PC-3 (cell line): Measurements from ENCODE around the gene MBNL1. TPM values are rescaled to one million over a fixed set of nuclear protein-coding genes. Genes with fewer than 3 reads are reported as not detected.
"Not testable (repeated sequence)": the region's sequence is repeated elsewhere in the genome, so short reads cannot be mapped to it uniquely, and the experiment has no call there.

Experiments
- ATAC-seq: fragments of 200-7000 bp; cut with Tn5 transposase; 2 replicates; pipeline ENCODE4 v1.9.1; 2020; ENCODE audit warnings: mild to moderate bottlenecking, moderate library complexity
- BruUV-seq: library from RNA; stranded (reverse); fragments of 400-500 nt; replicated peaks from 2 replicates; lab custom pipeline; 2021; lab: Mats Ljungman, UMichigan
- CTCF ChIA-PET: fragments of 300-600 bp; sonication (Branson Sonifier 250); formaldehyde crosslinking; loops from one replicate; lab custom pipeline; 2022; ENCODE audit warnings: antibody characterized with exemption; lab: Charles Lee
- POLR2A ChIA-PET: fragments of 300-600 bp; sonication (Branson Sonifier 250); formaldehyde crosslinking; loops from one replicate; lab custom pipeline; 2022; ENCODE audit warnings: antibody characterized with exemption; ENCODE audit not compliant: unreplicated experiment; lab: Charles Lee
- DNase-seq: peaks from one replicate; pipeline ENCODE4 v3.0.0-alpha.2; 2015
- H2AFZ ChIP-seq: fragments of 300-600 bp; sonication (generic); 2 replicates; pipeline ENCODE4 v1.6.0; 2016; ENCODE audit warnings: antibody characterized with exemption, low read length
- H3F3A ChIP-seq: fragments of 300-600 bp; sonication (generic); one replicate; pipeline ENCODE4 v1.6.0; 2017; ENCODE audit warnings: antibody characterized with exemption, low read length, control low read depth, mild to moderate bottlenecking; ENCODE audit not compliant: unreplicated experiment
- H3K27ac ChIP-seq: fragments of 300-600 bp; sonication (generic); 2 replicates; pipeline ENCODE4 v1.5.1; 2016; ENCODE audit warnings: mild to moderate bottlenecking, low read length
- H3K27me3 ChIP-seq: fragments of 300-600 bp; sonication (generic); 2 replicates; pipeline ENCODE4 v1.6.1; 2016; ENCODE audit warnings: low read length, mixed read lengths
- H3K36me3 ChIP-seq: fragments of 300-600 bp; sonication (generic); 2 replicates; pipeline ENCODE4 v1.6.1; 2016; ENCODE audit warnings: low read depth, mixed run types, low read length, mixed read lengths
- H3K4me1 ChIP-seq: fragments of 300-600 bp; sonication (generic); 2 replicates; pipeline ENCODE4 v1.5.1; 2016; ENCODE audit warnings: low read length; ENCODE audit not compliant: insufficient read depth
- H3K4me2 ChIP-seq: fragments of 300-600 bp; sonication (generic); 2 replicates; pipeline ENCODE4 v1.6.0; 2016; ENCODE audit warnings: low read length
- H3K4me3 ChIP-seq: fragments of 300-600 bp; sonication (generic); 2 replicates; pipeline ENCODE4 v1.5.1; 2016; ENCODE audit warnings: mild to moderate bottlenecking, low read length, mixed read lengths
- H3K79me2 ChIP-seq: fragments of 300-600 bp; sonication (generic); 2 replicates; pipeline ENCODE4 v1.6.1; 2017; ENCODE audit warnings: low read length, mixed read lengths
- H3K9ac ChIP-seq: fragments of 300-600 bp; sonication (generic); 2 replicates; pipeline ENCODE4 v1.6.0; 2016; ENCODE audit warnings: mild to moderate bottlenecking, low read length
- H3K9me2 ChIP-seq: fragments of 300-600 bp; sonication (generic); replicated peaks from 2 replicates; pipeline ENCODE4 v1.6.1; 2016; ENCODE audit warnings: mixed run types, low read length, mixed read lengths
- H3K9me3 ChIP-seq: fragments of 300-600 bp; sonication (generic); 2 replicates; pipeline ENCODE4 v1.6.1; 2016; ENCODE audit warnings: low read length, mixed read lengths
- H4K20me1 ChIP-seq: fragments of 300-600 bp; sonication (generic); 2 replicates; pipeline ENCODE4 v1.6.1; 2016; ENCODE audit warnings: low read length, mixed read lengths
- CTCF ChIP-seq: fragments of 300-600 bp; sonication (generic); conservative IDR thresholded peaks from 2 replicates; pipeline ENCODE4 v1.5.1; 2017; ENCODE audit warnings: antibody characterized with exemption, low read depth, mild to moderate bottlenecking, low read length
- EZH2 ChIP-seq: fragments of 300-600 bp; sonication (generic); IDR thresholded peaks from one replicate; pipeline ENCODE4 v1.6.1; 2017; ENCODE audit warnings: antibody characterized with exemption, mild to moderate bottlenecking, low read length; ENCODE audit not compliant: unreplicated experiment
- EZH2phosphoT487 ChIP-seq: fragments of 300-600 bp; sonication (generic); IDR thresholded peaks from 2 replicates; pipeline ENCODE4 v1.6.1; 2018; ENCODE audit warnings: mild to moderate bottlenecking, antibody characterized with exemption, low read length, borderline replicate concordance
- intact Hi-C: fragments of 100-400 bp; cut with micrococcal nuclease; formaldehyde crosslinking; loops from 2 replicates; pipeline ENCODE4 v1.9.0; 2023
- total RNA-seq: library from RNA; depleted of rRNA; stranded (reverse); fragments of >200 nt; gene quantifications from 2 replicates; pipeline ENCODE4 v1.2.3, GENCODE V29; 2014

The MBNL1 gene
- total RNA-seq, 1 experiment from 2014 or later, result 161 TPM

- CTCF ChIA-PET, result no interaction called here
- Histone ChIP-seq H3K4me3 (no peak overlapping the region), H3K4me1 (peaks cover 31% of the 10 kb centered on the region), H3F3A (no peaks in the 10 kb centered on the region), H3K9me2 (no peaks in the 10 kb centered on the region), H3K27me3 (no peaks in the 10 kb centered on the region), H3K9ac (no peak overlapping the region), H3K36me3 (peaks cover 8% of the 10 kb centered on the region), H2AFZ (no peak overlapping the region), H4K20me1 (peaks cover 6% of the 10 kb centered on the region), H3K79me2 (peaks cover 91% of the 10 kb centered on the region), H3K27ac (no peak overlapping the region), H3K4me2 (no peak overlapping the region), H3K9me3 (no peaks in the 10 kb centered on the region)
- ATAC-seq (no peak), DNase-seq (no peak)
- no peak for TF ChIP-seq EZH2
- intact Hi-C loops, result no loop called here
- no TSS peak for BruUV-seq
- POLR2A ChIA-PET, result no interaction called here
Measured at GRCh38 chr3:152396867-152397266, 128.1 kb downstream of the MBNL1 start.

GRCh38 chr3:152397348-152397747 lies 128.6 kb downstream of the MBNL1 start:
- H3K27me3 ChIP-seq, CTCF ChIA-PET, H2AFZ ChIP-seq, H3K9me2 ChIP-seq, DNase-seq, H3K9ac ChIP-seq, intact Hi-C loops, H3K36me3 ChIP-seq, POLR2A ChIA-PET, H4K20me1 ChIP-seq, H3K4me3 ChIP-seq, H3K4me2 ChIP-seq, H3K27ac ChIP-seq, H3K9me3 ChIP-seq, BruUV-seq, ATAC-seq, H3F3A ChIP-seq: not testable (repeated sequence)
- Histone ChIP-seq H3K79me2 (peaks cover 91% of the 10 kb centered on the region), H3K4me1 (peaks cover 35% of the 10 kb centered on the region)

GRCh38 chr3:152398495-152398894 lies 129.8 kb downstream of the MBNL1 start:
- Histone ChIP-seq H3K9me2 (no peaks in the 10 kb centered on the region), H3K4me1 (peaks cover 40% of the 10 kb centered on the region), H3K9me3 (no peaks in the 10 kb centered on the region), H3F3A (no peaks in the 10 kb centered on the region), H3K4me3 (no peak overlapping the region), H3K27me3 (no peaks in the 10 kb centered on the region), H3K9ac (no peak overlapping the region), H3K36me3 (peaks cover 8% of the 10 kb centered on the region), H3K27ac (no peak overlapping the region), H3K79me2 (peaks cover 91% of the 10 kb centered on the region), H3K4me2 (no peak overlapping the region), H2AFZ (no peak overlapping the region), H4K20me1 (peaks cover 4% of the 10 kb centered on the region; the same call in 1 of the 2 replicates)
- no TSS peak for BruUV-seq
- no peak for DNase-seq
- CTCF ChIA-PET, result no interaction called here
- POLR2A ChIA-PET, result interaction anchor here (0.6 kb wide), 1 partner anchor 102 kb away, joined by 14 read pairs; no protein-coding TSS in a partner anchor
- intact Hi-C loops, result no loop called here
- TF ChIP-seq EZH2phosphoT487, result no peak
- TF ChIP-seq CTCF, result no peak
- TF ChIP-seq EZH2, result no peak
- ATAC-seq, result no peak

GRCh38 chr3:152399374-152399773 lies 130.6 kb downstream of the MBNL1 start:
- H3K36me3 ChIP-seq, result peaks cover 8% of the 10 kb centered on the region
- no peak for TF ChIP-seq EZH2phosphoT487
- TF ChIP-seq EZH2, result no peak
- TF ChIP-seq CTCF, result no peak
- CTCF ChIA-PET, result no interaction called here
- no TSS peak for BruUV-seq
- H3K4me3 ChIP-seq, result no peak overlapping the region
- H4K20me1 ChIP-seq, result peaks cover 4% of the 10 kb centered on the region; the same call in 1 of the 2 replicates
- no peak overlapping the region for H3K4me2 ChIP-seq
- H3K9me2 ChIP-seq, result no peaks in the 10 kb centered on the region
- peaks cover 91% of the 10 kb centered on the region for H3K79me2 ChIP-seq
- peak; percentile 54 for DNase-seq
- no peak overlapping the region for H3K9ac ChIP-seq
- no peak overlapping the region for H2AFZ ChIP-seq
- peaks cover 40% of the 10 kb centered on the region for H3K4me1 ChIP-seq
- ATAC-seq, result no peak
- H3K9me3 ChIP-seq, result no peaks in the 10 kb centered on the region
- POLR2A ChIA-PET, result no interaction called here
- no peak overlapping the region for H3K27ac ChIP-seq
- intact Hi-C loops, result no loop called here
- H3F3A ChIP-seq, result no peaks in the 10 kb centered on the region
- no peaks in the 10 kb centered on the region for H3K27me3 ChIP-seq
